Ectodermal cell (in vitro differentiated cells): ENCODE data around the gene BMP15. TPM values are rescaled to one million over a fixed set of nuclear protein-coding genes. Genes with fewer than 3 reads are reported as not detected.

Experiments used
- H3K27ac ChIP-seq: 2 replicates; pipeline ENCODE4 v1.7.0; 2013; ENCODE audit warnings: mild to moderate bottlenecking, low read depth, low read length; ENCODE audit not compliant: insufficient read depth, poor library complexity, severe bottlenecking
- H3K27me3 ChIP-seq: 2 replicates; pipeline ENCODE4 v1.7.0; 2013; ENCODE audit warnings: mild to moderate bottlenecking, low read length; ENCODE audit not compliant: insufficient read depth, control insufficient read depth, poor library complexity, severe bottlenecking
- H3K36me3 ChIP-seq: one replicate; pipeline ENCODE4 v1.7.0; 2013; ENCODE audit warnings: low read length; ENCODE audit not compliant: control insufficient read depth, insufficient read depth
- H3K4me1 ChIP-seq: one replicate; pipeline ENCODE4 v1.7.0; 2013; ENCODE audit warnings: low read length; ENCODE audit not compliant: control insufficient read depth, insufficient read depth
- H3K4me3 ChIP-seq: 2 replicates; pipeline ENCODE4 v1.7.0; 2013; ENCODE audit warnings: low read depth, low read length, control low read depth; ENCODE audit not compliant: insufficient read depth
- H3K9me3 ChIP-seq: 2 replicates; pipeline ENCODE4 v1.7.0; 2013; ENCODE audit warnings: mild to moderate bottlenecking, low read length, moderate library complexity; ENCODE audit not compliant: control insufficient read depth
- WGBS, 2 experiments: methylation state at CpG; one replicate each; pipeline ENCODE4 v1.1.7; 2013; ENCODE audit warnings: missing lambda C conversion rate in 2 of 2; 5-methylcytosine and 5-hydroxymethylcytosine counted together
- polyA plus RNA-seq, 4 experiments: library from polyadenylated mRNA; stranded (reverse); fragments of 50-300 nt; gene quantifications; one replicate each; pipeline ENCODE4 v1.2.3, GENCODE V29; 2013

BMP15 gene
- not detected for polyA plus RNA-seq (2013, experiment 1 of 4)
- not detected for polyA plus RNA-seq (2013, experiment 2 of 4)
- polyA plus RNA-seq (2013, experiment 3 of 4) = not detected
- polyA plus RNA-seq (2013, experiment 4 of 4) = not detected

DNA sequence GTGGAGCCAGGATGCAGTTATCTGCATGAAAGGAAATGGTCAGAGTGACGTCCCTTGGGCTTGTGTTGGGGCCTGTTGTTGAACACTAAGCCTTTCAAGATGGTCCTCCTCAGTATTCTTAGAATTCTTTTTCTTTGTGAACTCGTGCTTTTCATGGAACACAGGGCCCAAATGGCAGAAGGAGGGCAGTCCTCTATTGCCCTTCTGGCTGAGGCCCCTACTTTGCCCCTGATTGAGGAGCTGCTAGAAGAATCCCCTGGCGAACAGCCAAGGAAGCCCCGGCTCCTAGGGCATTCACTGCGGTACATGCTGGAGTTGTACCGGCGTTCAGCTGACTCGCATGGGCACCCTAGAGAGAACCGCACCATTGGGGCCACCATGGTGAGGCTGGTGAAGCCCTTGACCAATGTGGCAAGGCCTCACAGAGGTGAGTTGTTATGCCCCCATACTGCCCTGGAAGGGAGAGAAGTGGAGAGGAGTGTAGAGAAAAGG lies at the start of gene BMP15:
Gene BMP15 (plus strand): TSS at position 51 of the 492 bp plus-strand sequence. CDS start 49 bp downstream, at position 100.
- WGBS, 2 experiments = 93% methylated on average over 9 of the region's 9 CpGs
- Histone ChIP-seq H3K27ac (no peak within 1 kb of the TSS), H3K9me3 (no peaks in the 10 kb centered on the region), H3K27me3 (no peaks in the 10 kb centered on the region), H3K36me3 (no peaks in the 10 kb centered on the region), H3K4me3 (no peak within 1 kb of the TSS), H3K4me1 (no peaks in the 10 kb centered on the region)

GRCh38 chrX:50863471-50863870 lies 47.1 kb upstream of the BMP15 start:
- no peaks in the 10 kb centered on the region for H3K27me3 ChIP-seq
- H3K4me1 ChIP-seq = no peaks in the 10 kb centered on the region
- no peak overlapping the region for H3K4me3 ChIP-seq
- no peaks in the 10 kb centered on the region for H3K9me3 ChIP-seq
- H3K27ac ChIP-seq = no peak overlapping the region
- no peaks in the 10 kb centered on the region for H3K36me3 ChIP-seq
- WGBS, 2 experiments = 89 to 93% methylated on average over 1 of the region's 1 CpG

- Histone ChIP-seq H3K27me3 (no peaks in the 10 kb centered on the region), H3K36me3 (no peaks in the 10 kb centered on the region), H3K4me1 (no peaks in the 10 kb centered on the region), H3K9me3 (no peaks in the 10 kb centered on the region), H3K27ac (no peak overlapping the region), H3K4me3 (no peak overlapping the region)
- WGBS, 2 experiments = 86 to 90% methylated on average over 4 to 6 of the region's 6 CpGs
Observed at GRCh38 chrX:50865311-50865710, 45.2 kb upstream of the BMP15 start.

DNA sequence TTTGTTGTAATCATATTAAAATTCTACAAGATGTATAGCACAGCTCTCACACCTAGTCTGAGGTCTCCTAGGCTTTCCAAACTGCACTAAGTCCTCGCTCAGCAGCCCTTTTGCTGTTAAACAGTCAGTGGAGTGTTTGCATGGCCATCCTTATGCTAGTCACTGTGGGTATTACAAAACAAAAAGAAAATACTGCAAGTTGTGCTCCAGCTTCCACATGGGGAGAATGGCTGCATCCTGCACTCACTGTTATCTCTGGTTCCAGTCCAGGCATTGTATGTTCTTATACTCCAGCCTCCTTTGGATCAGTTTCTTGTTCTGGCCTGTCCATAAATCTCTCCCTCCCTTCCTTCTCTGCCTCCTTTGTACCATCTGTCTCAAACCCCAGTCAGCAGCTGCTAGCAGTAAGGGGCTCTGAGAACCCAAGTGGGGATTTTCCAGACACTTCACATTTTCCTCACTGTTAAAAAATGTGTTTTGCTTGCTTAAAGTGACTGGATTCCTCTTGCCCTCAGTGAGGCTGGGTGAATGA lies 38.5 kb upstream of the BMP15 start:
- Histone ChIP-seq H3K36me3 (no peaks in the 10 kb centered on the region), H3K4me3 (no peak overlapping the region), H3K27me3 (no peaks in the 10 kb centered on the region), H3K9me3 (no peaks in the 10 kb centered on the region), H3K27ac (no peak overlapping the region), H3K4me1 (no peaks in the 10 kb centered on the region)
- WGBS, 2 experiments = 86 to 88% methylated on average over 1 of the region's 1 CpG

- H3K27me3 ChIP-seq = no peaks in the 10 kb centered on the region
- WGBS, 2 experiments = 63 to 67% methylated on average over 3 of the region's 3 CpGs
- H3K9me3 ChIP-seq = no peaks in the 10 kb centered on the region
- no peak overlapping the region for H3K4me3 ChIP-seq
- H3K27ac ChIP-seq = no peak overlapping the region
- H3K4me1 ChIP-seq = no peaks in the 10 kb centered on the region
- no peaks in the 10 kb centered on the region for H3K36me3 ChIP-seq
Observed at GRCh38 chrX:50874876-50875275, 35.7 kb upstream of the BMP15 start.

GRCh38 chrX:50876551-50876950 lies 34.0 kb upstream of the BMP15 start:
- no peaks in the 10 kb centered on the region for H3K9me3 ChIP-seq
- 69 to 71% methylated on average over 4 of the region's 4 CpGs for WGBS, 2 experiments
- H3K4me3 ChIP-seq = no peak overlapping the region
- H3K36me3 ChIP-seq = no peaks in the 10 kb centered on the region
- H3K4me1 ChIP-seq = no peaks in the 10 kb centered on the region
- no peak overlapping the region for H3K27ac ChIP-seq
- H3K27me3 ChIP-seq = no peaks in the 10 kb centered on the region

GRCh38 chrX:50877310-50877709 lies 33.2 kb upstream of the BMP15 start:
- Histone ChIP-seq H3K27ac (no peak overlapping the region), H3K4me1 (no peaks in the 10 kb centered on the region), H3K36me3 (no peaks in the 10 kb centered on the region), H3K27me3 (no peaks in the 10 kb centered on the region), H3K9me3 (no peaks in the 10 kb centered on the region), H3K4me3 (no peak overlapping the region)
- WGBS, 2 experiments = 81 to 92% methylated on average over 6 of the region's 6 CpGs

DNA sequence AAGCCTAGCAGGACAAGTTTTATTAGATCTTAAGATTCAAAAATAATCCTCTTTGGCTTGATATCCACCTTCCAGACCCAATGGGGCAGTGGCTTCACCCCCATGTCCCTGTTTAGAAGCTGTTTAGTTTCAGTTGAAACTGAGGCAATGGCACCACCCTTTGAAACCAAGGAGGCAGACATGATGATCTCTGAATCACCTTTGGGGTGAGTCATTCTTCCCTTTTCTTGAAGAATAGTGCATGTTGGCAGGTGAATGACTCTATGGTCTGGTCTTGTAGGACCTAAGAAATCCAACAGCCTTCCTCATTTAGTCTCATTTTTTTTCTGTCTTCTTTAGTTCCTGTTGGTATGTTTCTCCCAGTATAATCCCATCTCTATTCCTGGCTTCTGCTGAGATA lies 29.5 kb upstream of the BMP15 start:
- no peak overlapping the region for H3K4me3 ChIP-seq
- no peaks in the 10 kb centered on the region for H3K36me3 ChIP-seq
- no peaks in the 10 kb centered on the region for H3K9me3 ChIP-seq
- no peaks in the 10 kb centered on the region for H3K4me1 ChIP-seq
- H3K27ac ChIP-seq = no peak overlapping the region
- no peaks in the 10 kb centered on the region for H3K27me3 ChIP-seq

GRCh38 chrX:50888884-50889283 lies 21.7 kb upstream of the BMP15 start:
- Histone ChIP-seq H3K27me3 (no peaks in the 10 kb centered on the region), H3K4me1 (no peaks in the 10 kb centered on the region), H3K36me3 (no peaks in the 10 kb centered on the region), H3K27ac (no peak overlapping the region), H3K9me3 (no peaks in the 10 kb centered on the region), H3K4me3 (no peak overlapping the region)
- WGBS, 2 experiments = 96 to 100% methylated on average over 2 of the region's 2 CpGs

DNA sequence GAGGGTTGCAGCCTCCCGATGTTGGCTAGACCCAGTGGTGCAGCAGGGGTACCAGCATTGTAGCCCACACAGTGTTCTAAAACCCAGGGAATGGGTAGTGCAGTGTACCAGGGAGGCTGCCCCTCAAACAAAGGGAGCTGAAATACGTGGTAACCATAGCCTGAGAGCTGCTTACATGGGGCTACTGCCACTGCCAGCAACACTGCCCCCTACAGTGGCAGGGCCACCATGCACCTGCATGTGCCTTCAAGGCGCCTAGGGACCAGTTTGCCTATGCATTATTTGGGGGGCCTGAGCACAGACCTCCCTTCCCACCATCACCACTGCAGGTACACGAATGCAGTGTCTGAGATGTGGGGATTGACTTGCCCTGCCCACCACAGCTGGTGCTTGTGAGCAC lies 21.0 kb upstream of the BMP15 start:
- H3K4me1 ChIP-seq = no peaks in the 10 kb centered on the region
- no peaks in the 10 kb centered on the region for H3K9me3 ChIP-seq
- WGBS, 2 experiments = 86 to 88% methylated on average over 4 of the region's 4 CpGs
- no peaks in the 10 kb centered on the region for H3K36me3 ChIP-seq
- no peaks in the 10 kb centered on the region for H3K27me3 ChIP-seq
- no peak overlapping the region for H3K27ac ChIP-seq
- H3K4me3 ChIP-seq = no peak overlapping the region

DNA sequence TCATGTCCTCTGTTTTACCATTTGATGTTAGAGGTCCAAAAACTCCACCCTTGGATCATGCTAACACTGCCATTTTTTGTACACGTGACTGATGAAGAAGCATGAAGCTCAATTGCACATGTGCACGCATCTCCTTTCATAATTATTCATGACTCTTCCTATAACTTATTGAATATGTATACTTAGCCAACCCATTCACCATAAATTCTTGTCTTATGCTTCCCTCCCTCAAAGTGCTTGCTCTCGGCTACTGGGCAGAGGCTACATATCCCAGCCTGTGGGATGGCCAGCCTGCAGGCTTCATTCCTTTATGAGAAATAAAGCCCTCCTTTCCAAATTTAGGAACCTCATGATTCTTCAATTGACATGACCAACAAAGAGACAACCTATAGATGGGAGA lies 17.5 kb upstream of the BMP15 start:
- Histone ChIP-seq H3K4me3 (no peak overlapping the region), H3K4me1 (no peaks in the 10 kb centered on the region), H3K27ac (no peak overlapping the region), H3K9me3 (no peaks in the 10 kb centered on the region), H3K36me3 (no peaks in the 10 kb centered on the region), H3K27me3 (no peaks in the 10 kb centered on the region)
- WGBS, 2 experiments = 97% methylated on average over 3 of the region's 3 CpGs
